ENCODE data around the gene CENPX.
A peak's percentile ranks its signal among the peaks of the same experiment; 100 is the strongest.

The CENPX gene

DNA sequence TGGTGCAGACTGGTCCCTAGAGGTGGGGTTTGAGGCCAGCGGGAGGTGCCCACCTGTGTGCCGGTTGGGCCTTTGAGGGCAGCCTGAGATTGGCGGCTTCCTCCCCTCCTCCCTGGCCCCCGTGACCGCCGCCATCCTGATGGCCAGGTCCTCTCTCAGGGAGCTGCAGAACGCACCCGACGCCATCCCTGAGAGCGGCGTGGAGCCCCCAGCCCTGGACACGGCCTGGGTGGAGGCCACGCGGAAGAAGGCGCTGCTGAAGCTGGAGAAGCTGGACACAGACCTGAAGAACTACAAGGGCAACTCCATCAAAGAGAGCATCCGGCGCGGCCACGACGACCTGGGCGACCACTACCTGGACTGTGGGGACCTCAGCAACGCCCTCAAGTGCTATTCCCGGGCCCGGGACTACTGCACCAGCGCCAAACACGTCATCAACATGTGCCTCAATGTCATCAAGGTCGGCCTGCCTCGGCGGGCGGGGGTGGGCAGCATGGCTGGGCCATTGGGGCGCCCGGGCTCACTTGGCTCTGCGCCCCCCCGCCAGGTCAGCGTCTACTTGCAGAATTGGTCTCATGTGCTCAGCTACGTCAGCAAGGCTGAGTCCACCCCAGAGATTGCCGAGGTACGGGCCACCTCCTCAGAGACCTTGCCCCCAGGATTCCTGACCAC, 31.8 kb upstream of the CENPX start:
- Histone ChIP-seq H3K4me3 (ENCODE audit: extremely low read depth, insufficient read depth, low read length, poor library complexity, severe bottlenecking) (no peak overlapping the region), H3K9me3 (ENCODE audit: control insufficient read depth, low read length) (no peaks in the 10 kb centered on the region), H3K4me1 (ENCODE audit: control insufficient read depth, insufficient read depth, low read length, poor library complexity, severe bottlenecking) (no peaks in the 10 kb centered on the region), H3K27ac (ENCODE audit: low read depth, low read length, severe bottlenecking) (no peak overlapping the region), H3K36me3 (ENCODE audit: control insufficient read depth, insufficient read depth, low read length) (peaks cover 70% of the 10 kb centered on the region)
- 94 to 97% methylated on average over 34 to 35 of the region's 38 CpGs for WGBS, 2 experiments (ENCODE audit: insufficient coverage in 2 of 2)

DNA sequence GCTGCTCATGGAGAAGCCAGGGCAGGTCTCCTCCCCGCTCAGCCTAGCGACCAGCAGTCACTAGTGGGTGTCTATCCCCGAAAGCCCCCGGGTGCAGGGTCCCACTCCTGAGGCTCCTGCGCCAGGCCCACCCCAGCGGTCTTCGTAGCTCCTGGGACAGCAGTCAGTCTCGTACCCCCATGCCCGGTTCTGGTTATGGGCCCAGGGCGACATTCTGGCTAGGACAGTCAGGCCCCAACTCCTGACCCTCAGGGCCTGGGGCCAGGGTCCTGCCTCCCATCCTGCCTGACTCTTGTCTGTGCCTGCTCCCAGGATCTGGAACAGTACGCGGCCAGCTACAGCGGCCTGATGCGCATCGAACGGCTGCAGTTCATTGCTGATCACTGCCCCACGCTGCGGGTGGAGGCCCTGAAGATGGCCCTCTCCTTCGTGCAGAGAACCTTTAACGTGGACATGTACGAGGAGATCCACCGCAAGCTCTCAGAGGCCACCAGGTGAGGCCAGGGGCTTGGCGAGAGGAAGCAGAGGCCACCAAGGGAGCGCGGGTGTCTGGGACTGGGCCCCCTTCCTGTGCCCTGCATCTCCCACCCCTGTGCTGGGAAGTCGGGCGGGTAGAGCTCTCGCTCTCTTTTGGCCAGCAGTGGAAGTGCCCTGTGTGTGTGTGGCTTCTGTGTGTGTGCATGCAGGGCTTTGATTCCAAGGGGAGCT, 31.0 kb upstream of the CENPX start:
- Histone ChIP-seq H3K27ac (ENCODE audit: low read depth, low read length, severe bottlenecking) (no peak overlapping the region), H3K36me3 (ENCODE audit: control insufficient read depth, insufficient read depth, low read length) (peaks cover 71% of the 10 kb centered on the region), H3K4me3 (ENCODE audit: extremely low read depth, insufficient read depth, low read length, poor library complexity, severe bottlenecking) (no peak overlapping the region), H3K4me1 (ENCODE audit: control insufficient read depth, insufficient read depth, low read length, poor library complexity, severe bottlenecking) (no peaks in the 10 kb centered on the region), H3K9me3 (ENCODE audit: control insufficient read depth, low read length) (no peaks in the 10 kb centered on the region)
- WGBS, 2 experiments (ENCODE audit: insufficient coverage in 2 of 2) = 95 to 97% methylated on average over 25 of the region's 28 CpGs

DNA sequence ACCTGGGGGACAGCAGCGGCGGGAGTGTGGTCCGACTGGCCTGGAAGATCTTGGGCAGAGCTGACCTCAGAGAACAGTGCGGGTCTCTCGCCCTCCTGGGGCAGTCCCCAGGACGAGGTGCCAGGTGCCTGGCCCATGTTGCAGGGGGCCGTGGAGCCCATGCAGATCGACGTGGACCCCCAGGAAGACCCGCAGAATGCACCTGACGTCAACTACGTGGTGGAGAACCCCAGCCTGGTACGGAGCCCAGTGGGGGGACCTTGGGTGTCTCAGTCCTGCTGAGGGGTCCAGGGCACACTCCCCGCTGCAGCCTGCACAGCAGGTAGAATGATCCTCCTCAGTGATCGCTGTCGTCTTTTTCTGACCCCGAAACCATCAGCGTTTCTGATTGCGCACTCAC, 30.5 kb upstream of the CENPX start:
- 91 to 94% methylated on average over 18 to 19 of the region's 19 CpGs for WGBS, 2 experiments (ENCODE audit: insufficient coverage in 2 of 2)
- Histone ChIP-seq H3K4me1 (ENCODE audit: control insufficient read depth, insufficient read depth, low read length, poor library complexity, severe bottlenecking) (no peaks in the 10 kb centered on the region), H3K27ac (ENCODE audit: low read depth, low read length, severe bottlenecking) (no peak overlapping the region), H3K4me3 (ENCODE audit: extremely low read depth, insufficient read depth, low read length, poor library complexity, severe bottlenecking) (peak overlapping the region; percentile 67), H3K9me3 (ENCODE audit: control insufficient read depth, low read length) (no peaks in the 10 kb centered on the region), H3K36me3 (ENCODE audit: control insufficient read depth, insufficient read depth, low read length) (peaks cover 72% of the 10 kb centered on the region)

DNA sequence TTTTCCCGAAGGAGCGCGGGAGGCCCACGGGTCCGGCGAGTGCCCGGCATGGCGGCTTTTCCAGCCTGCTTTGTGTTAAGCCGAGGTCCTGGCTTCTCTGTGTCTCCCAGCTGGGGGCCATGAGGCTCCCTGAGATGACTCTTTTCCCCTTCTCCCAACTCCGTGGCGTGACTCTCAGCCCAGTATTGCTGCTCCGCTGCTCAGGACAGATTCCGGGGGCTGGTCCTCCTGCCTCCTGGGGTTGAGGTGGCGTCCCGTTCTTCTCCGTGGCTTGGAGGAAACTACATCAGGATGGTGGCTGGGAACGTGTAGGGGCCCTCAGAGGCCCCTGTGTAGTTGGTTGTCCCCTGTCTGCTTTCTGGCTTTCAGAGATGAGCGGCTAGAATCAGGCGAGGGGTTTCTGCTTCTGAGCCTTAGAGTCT, 30.0 kb upstream of the CENPX start:
- no peaks in the 10 kb centered on the region for H3K4me1 ChIP-seq (ENCODE audit: control insufficient read depth, insufficient read depth, low read length, poor library complexity, severe bottlenecking)
- H3K27ac ChIP-seq (ENCODE audit: low read depth, low read length, severe bottlenecking) = no peak overlapping the region
- WGBS, 2 experiments (ENCODE audit: insufficient coverage in 2 of 2) = 24 to 29% methylated on average over 17 to 18 of the region's 19 CpGs
- H3K9me3 ChIP-seq (ENCODE audit: control insufficient read depth, low read length) = no peaks in the 10 kb centered on the region
- peak overlapping the region; percentile 67 for H3K4me3 ChIP-seq (ENCODE audit: extremely low read depth, insufficient read depth, low read length, poor library complexity, severe bottlenecking)
- peaks cover 72% of the 10 kb centered on the region for H3K36me3 ChIP-seq (ENCODE audit: control insufficient read depth, insufficient read depth, low read length)

DNA sequence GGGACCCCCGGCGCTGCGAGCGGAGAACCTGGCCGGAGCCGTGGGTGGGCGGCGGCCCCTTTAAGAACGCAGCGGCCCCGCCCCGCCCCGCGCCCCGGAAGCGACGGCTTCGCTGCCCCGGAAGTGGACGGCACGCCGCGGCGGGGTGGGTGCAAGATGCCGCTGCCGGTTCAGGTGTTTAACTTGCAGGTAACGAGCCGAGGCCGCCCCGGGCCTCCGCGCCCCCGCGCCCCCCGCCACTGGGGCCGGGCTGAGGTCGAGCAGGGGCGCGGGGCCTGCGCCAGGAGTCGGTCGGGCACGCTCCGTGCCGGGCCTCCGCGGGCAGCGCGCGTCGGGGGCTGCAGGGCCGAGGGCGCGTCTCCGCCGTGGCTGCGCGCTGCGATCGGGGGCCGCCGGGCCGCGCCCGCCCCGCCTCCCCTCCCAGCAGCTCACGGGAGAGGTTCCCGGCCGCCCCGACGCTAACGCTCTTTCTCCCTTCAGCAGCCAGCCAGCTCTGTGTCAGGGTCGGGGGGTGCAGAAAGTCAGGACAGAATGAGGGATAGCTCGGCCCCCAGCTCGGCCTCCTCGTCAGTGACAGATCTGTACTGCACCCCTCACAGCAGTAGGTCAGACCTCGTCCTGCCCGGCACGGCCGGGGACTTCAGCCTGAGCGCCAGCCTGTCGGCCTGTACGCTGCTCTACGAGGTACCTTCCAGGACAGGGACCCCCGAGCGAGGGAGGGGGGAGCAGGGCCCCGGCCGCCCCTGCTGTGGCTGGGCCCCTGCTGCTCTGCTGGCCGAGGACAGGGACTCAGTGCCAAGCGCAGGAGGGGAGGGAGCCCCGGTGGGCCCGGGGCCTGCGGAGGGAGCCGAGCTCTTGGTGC, 29.3 kb upstream of the CENPX start, which contains the start of the genes GPS1 and RFNG:
TSS of gene GPS1 (plus strand) at position 123 of the 862 bp plus-strand sequence. CDS start at position 157, 34 bp downstream.
TSS of gene RFNG (minus strand) at position 36 of the 862 bp plus-strand sequence. CDS start 45 bp downstream, outside the sequence.
- H3K27ac ChIP-seq (ENCODE audit: low read depth, low read length, severe bottlenecking) = no peak within 1 kb of the TSS
- H3K4me3 ChIP-seq (ENCODE audit: extremely low read depth, insufficient read depth, low read length, poor library complexity, severe bottlenecking) = peak within 1 kb of the TSS; percentile 67
- peaks cover 70% of the 10 kb centered on the region for H3K36me3 ChIP-seq (ENCODE audit: control insufficient read depth, insufficient read depth, low read length)
- H3K4me1 ChIP-seq (ENCODE audit: control insufficient read depth, insufficient read depth, low read length, poor library complexity, severe bottlenecking) = no peaks in the 10 kb centered on the region
- 0 to 1% methylated on average over 67 to 81 of the region's 94 CpGs for WGBS, 2 experiments (ENCODE audit: insufficient coverage in 2 of 2)
- no peaks in the 10 kb centered on the region for H3K9me3 ChIP-seq (ENCODE audit: control insufficient read depth, low read length)

DNA sequence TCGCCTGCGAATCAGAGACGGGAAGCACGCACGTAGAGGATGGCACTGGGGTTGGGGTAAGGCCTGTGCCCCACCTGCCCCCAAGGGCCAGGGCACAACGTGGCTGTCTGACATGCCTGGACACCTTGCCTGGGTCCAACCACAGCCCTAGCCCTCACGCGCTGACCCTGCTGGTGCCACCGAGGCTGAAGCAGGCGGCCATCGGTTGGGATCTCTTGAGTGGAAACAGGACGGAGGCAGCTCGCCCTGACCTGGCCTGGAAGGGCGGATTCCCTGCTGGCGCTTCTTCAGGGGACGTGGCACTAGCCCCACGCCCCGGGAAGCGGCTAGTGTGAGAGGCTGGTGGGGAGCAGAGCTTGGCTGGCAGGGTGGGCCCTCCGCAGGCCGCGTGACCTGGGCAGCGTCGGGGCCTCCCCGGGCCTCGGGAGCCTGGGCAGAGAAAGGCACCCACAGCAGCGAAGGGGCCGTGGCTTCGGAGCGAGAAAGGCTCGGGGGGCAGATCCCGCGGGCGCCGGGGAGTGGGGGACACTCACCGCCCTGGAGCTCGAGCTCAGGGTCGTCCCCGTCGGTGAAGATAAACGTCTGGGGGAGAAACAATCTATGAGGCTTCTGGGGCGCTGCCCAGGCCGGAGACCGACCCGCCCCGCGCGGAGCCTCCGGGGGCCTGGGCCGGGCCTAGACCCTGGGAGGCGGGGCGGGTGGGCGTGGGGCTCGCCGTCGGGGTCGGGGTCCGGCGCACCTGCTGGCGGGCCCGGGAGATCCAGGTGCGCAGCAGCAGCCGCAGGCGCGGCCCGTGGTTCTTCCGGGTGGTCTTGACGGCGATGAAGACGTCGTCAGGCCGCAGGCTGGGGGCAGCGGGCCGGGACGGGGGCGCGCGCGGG, 28.3 kb upstream of the CENPX start:
- Histone ChIP-seq H3K9me3 (ENCODE audit: control insufficient read depth, low read length) (no peaks in the 10 kb centered on the region), H3K4me3 (ENCODE audit: extremely low read depth, insufficient read depth, low read length, poor library complexity, severe bottlenecking) (peak overlapping the region; percentile 67), H3K27ac (ENCODE audit: low read depth, low read length, severe bottlenecking) (no peak overlapping the region), H3K4me1 (ENCODE audit: control insufficient read depth, insufficient read depth, low read length, poor library complexity, severe bottlenecking) (no peaks in the 10 kb centered on the region), H3K36me3 (ENCODE audit: control insufficient read depth, insufficient read depth, low read length) (peaks cover 60% of the 10 kb centered on the region)
- WGBS, 2 experiments (ENCODE audit: insufficient coverage in 2 of 2) = 33 to 34% methylated on average over 51 of the region's 79 CpGs

DNA sequence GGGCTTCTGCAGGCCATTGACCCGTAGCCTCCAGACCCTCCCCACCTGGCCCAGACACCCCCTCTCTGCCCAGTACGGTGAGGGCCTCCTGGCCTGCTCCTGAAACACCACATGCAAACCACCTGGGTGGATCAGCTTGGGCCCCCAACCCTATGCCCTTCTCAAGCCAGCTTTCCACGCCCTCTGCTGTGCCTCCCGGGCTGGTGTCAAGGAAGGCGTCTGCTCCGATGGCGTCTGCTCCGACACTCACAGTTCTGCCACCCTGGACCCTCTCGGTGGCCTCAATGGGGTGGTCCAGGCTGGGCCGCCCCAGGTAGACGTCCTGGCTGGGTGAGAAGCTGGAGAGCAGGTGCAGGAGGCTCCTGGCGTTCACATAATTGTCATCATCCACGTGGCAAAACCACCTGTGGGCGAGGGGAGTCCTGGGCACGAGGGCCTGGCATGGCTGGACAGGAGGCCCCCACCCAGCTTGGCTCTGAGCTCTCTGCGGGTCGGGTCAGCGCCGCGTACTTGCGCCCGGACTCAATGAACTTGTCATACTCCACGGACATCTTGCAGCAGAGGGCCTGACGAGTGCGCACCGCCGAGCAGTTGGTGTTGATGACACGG, 27.6 kb upstream of the CENPX start:
- no peaks in the 10 kb centered on the region for H3K9me3 ChIP-seq (ENCODE audit: control insufficient read depth, low read length)
- H3K27ac ChIP-seq (ENCODE audit: low read depth, low read length, severe bottlenecking) = no peak overlapping the region
- no peaks in the 10 kb centered on the region for H3K4me1 ChIP-seq (ENCODE audit: control insufficient read depth, insufficient read depth, low read length, poor library complexity, severe bottlenecking)
- H3K36me3 ChIP-seq (ENCODE audit: control insufficient read depth, insufficient read depth, low read length) = peaks cover 54% of the 10 kb centered on the region
- H3K4me3 ChIP-seq (ENCODE audit: extremely low read depth, insufficient read depth, low read length, poor library complexity, severe bottlenecking) = peak overlapping the region; percentile 67
- WGBS, 2 experiments (ENCODE audit: insufficient coverage in 2 of 2) = 91 to 96% methylated on average over 26 to 28 of the region's 28 CpGs

DNA sequence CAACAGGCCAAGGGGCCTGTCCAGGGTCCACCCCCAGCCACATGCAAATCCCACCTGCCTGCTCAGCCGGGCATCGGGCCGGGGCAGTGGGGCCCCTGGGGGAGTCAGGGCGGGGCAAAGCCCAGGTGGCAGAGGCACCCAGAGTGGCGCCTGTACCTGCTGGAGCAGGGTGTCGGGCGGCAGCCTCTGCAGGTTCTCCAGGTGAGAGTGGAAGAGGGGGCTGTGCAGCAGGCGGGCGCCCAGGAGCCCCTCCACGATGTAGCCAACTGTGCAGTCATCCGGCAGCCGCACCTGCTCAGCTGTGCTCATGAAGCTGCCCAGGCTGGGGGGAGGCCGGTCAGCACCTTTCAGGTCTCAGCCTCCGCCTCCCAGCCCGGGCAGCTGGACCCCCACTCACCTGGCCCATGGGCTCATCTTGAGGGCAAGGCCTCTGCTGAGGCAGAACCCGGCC, 26.9 kb upstream of the CENPX start:
- no peak overlapping the region for H3K4me3 ChIP-seq (ENCODE audit: extremely low read depth, insufficient read depth, low read length, poor library complexity, severe bottlenecking)
- no peak overlapping the region for H3K27ac ChIP-seq (ENCODE audit: low read depth, low read length, severe bottlenecking)
- no peaks in the 10 kb centered on the region for H3K4me1 ChIP-seq (ENCODE audit: control insufficient read depth, insufficient read depth, low read length, poor library complexity, severe bottlenecking)
- H3K36me3 ChIP-seq (ENCODE audit: control insufficient read depth, insufficient read depth, low read length) = peaks cover 47% of the 10 kb centered on the region
- WGBS, 2 experiments (ENCODE audit: insufficient coverage in 2 of 2) = 93 to 94% methylated on average over 12 to 16 of the region's 16 CpGs
- H3K9me3 ChIP-seq (ENCODE audit: control insufficient read depth, low read length) = no peaks in the 10 kb centered on the region

DNA sequence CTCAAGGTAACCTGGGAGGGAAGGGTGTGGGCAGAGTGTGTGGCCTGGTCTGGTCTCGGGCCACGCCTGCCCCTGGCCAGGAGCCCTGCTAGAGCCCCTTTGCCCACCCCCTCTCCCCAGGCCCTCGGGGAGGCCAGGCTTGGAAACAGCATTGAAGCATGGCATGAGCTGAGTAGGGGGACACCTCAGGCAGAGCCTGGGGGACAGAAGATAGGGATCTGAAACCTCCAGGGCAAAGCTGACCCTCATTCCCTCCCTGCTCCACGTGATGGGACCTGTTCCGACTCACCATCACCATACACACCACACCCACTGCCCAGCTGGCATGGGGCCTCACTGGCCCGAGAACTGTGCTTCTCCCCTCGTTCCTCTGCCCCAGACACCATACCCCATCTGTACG, 26.4 kb upstream of the CENPX start:
- H3K4me1 ChIP-seq (ENCODE audit: control insufficient read depth, insufficient read depth, low read length, poor library complexity, severe bottlenecking) = no peaks in the 10 kb centered on the region
- no peak overlapping the region for H3K27ac ChIP-seq (ENCODE audit: low read depth, low read length, severe bottlenecking)
- peaks cover 42% of the 10 kb centered on the region for H3K36me3 ChIP-seq (ENCODE audit: control insufficient read depth, insufficient read depth, low read length)
- no peaks in the 10 kb centered on the region for H3K9me3 ChIP-seq (ENCODE audit: control insufficient read depth, low read length)
- 96 to 98% methylated on average over 3 to 8 of the region's 8 CpGs for WGBS, 2 experiments (ENCODE audit: insufficient coverage in 2 of 2)
- no peak overlapping the region for H3K4me3 ChIP-seq (ENCODE audit: extremely low read depth, insufficient read depth, low read length, poor library complexity, severe bottlenecking)
